Muscle layer of duodenum (tissue), 2 donors: ENCODE measurements around the gene GBA2.
A peak's percentile ranks its signal among the peaks of the same experiment; 100 is the strongest.

Experiments used
- H3K27ac ChIP-seq: one replicate; pipeline ENCODE4 v1.7.0; 2013; ENCODE audit warnings: mild to moderate bottlenecking, low read length
- H3K27me3 ChIP-seq: one replicate; pipeline ENCODE4 v1.7.0; 2013; ENCODE audit warnings: low read depth, mild to moderate bottlenecking, control low read depth, low read length
- H3K36me3 ChIP-seq, 2 donors: one replicate each; pipeline ENCODE4 v1.7.0; 2013; ENCODE audit warnings: low read length in 2 of 2, control low read depth in 1 of 2, mild to moderate bottlenecking in 1 of 2; ENCODE audit not compliant: insufficient read depth in 2 of 2, control insufficient read depth in 1 of 2
- H3K4me1 ChIP-seq, 2 donors: one replicate each; pipeline ENCODE4 v1.7.0; 2013; ENCODE audit warnings: low read length in 2 of 2, mild to moderate bottlenecking in 2 of 2, control low read depth in 1 of 2, moderate library complexity in 1 of 2; ENCODE audit not compliant: insufficient read depth in 2 of 2, control insufficient read depth in 1 of 2
- H3K4me3 ChIP-seq, 2 donors: one replicate each; pipeline ENCODE4 v1.7.0; 2013; ENCODE audit warnings: low read length in 2 of 2, low read depth in 1 of 2, mild to moderate bottlenecking in 1 of 2
- H3K9me3 ChIP-seq, 2 donors: one replicate each; pipeline ENCODE4 v1.7.0; 2013; ENCODE audit warnings: low read length in 2 of 2, control low read depth in 1 of 2, mild to moderate bottlenecking in 1 of 2; ENCODE audit not compliant: control insufficient read depth in 1 of 2
- donor health status: healthy.

Gene GBA2

GRCh38 chr9:35783418-35783817, 34.4 kb upstream of the GBA2 start:
- Histone ChIP-seq H3K36me3 (no peaks in the 10 kb centered on the region), H3K9me3 (no peaks in the 10 kb centered on the region), H3K4me3 (no peak overlapping the region), H3K27me3 (no peaks in the 10 kb centered on the region), H3K27ac (no peak overlapping the region), H3K4me1 (no peaks in the 10 kb centered on the region)

GRCh38 chr9:35781066-35781465, 32.0 kb upstream of the GBA2 start:
- Histone ChIP-seq H3K4me3 (no peak overlapping the region), H3K9me3 (no peaks in the 10 kb centered on the region), H3K27ac (no peak overlapping the region), H3K27me3 (no peaks in the 10 kb centered on the region), H3K36me3 (no peaks in the 10 kb centered on the region), H3K4me1 (no peaks in the 10 kb centered on the region)

DNA sequence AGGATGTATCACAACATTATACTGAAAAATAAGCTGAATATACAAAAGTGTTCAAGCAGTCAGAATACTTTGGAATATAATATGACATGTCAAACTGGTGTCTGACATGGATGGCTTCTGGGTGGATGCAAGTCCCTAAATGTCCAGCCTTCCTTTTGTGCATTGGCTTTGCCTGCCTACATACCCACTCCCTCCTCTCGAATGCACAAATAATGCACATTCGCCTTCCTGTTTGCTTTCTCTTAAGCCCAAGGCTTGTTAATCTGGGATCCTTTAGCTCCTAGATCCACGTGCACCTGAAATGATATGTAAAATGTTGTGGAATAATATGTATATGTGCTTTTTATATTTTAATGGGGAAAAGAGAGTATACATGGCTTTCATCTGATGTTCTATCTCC, 29.5 kb upstream of the GBA2 start:
- Histone ChIP-seq H3K27me3 (no peaks in the 10 kb centered on the region), H3K4me1 (no peaks in the 10 kb centered on the region), H3K9me3 (no peaks in the 10 kb centered on the region), H3K36me3 (no peaks in the 10 kb centered on the region), H3K4me3 (no peak overlapping the region), H3K27ac (no peak overlapping the region)

DNA sequence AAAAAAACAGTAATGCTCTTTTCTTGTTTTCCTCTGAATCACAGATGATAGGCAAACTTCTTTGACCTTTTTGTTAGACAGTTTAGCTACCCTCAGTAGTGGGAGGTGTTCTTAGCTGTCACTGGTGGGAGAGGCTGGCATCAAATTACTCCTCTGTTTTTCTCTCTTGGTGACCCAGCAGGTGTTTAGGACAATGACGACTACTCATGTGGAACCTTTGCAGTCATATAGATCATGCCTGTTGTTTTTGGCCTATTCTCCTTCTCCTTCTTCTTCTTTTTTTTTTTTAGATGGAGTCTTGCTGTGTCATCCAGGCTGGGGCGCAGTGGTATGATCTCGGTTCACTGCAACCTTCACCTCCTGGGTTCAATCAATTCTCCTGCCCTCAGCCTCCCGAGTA, 27.0 kb upstream of the GBA2 start:
- Histone ChIP-seq H3K4me1 (peaks cover 8 to 11% of the 10 kb centered on the region in 2 donors), H3K9me3 (no peaks in the 10 kb centered on the region), H3K27ac (no peak overlapping the region), H3K36me3 (no peaks in the 10 kb centered on the region), H3K4me3 (no peak overlapping the region), H3K27me3 (no peaks in the 10 kb centered on the region)

DNA sequence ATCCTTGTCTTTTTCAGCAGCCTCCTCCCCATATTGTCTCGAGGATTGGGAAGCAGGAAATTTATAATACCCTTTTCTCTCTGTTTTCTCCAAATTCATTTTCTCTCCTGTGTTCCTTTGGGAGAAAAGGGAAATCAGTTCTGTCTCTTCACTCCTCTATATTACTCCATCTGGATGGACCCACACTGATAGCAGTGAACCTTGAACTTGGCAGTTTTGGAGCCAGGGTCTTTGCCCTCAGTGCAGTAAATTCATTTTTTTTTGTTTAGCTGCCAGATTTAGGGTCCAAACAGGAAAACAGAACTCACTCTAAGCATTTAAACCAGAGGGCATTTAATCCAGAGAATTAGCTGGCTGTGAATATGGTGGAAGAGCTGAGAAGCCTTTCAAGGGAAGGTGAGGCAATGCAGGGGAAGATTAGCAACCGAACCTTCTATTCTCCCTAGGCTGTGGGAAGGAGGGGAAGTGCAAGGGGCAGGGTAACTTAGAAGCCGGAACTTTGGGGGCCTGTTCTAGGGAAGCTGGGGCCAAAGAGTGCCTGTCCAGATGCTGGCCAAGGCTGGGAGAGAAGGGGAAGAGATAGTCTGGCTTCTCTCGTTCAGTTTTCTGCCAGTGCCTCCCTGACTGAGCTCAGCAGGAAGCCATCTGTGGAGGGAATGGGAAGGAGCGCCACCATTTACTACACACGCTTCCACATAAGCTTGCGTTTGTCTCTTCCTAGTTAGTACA, 26.0 kb upstream of the GBA2 start:
- Histone ChIP-seq H3K4me3 (no peak overlapping the region), H3K9me3 (no peaks in the 10 kb centered on the region), H3K36me3 (no peaks in the 10 kb centered on the region), H3K27me3 (no peaks in the 10 kb centered on the region), H3K27ac (no peak overlapping the region), H3K4me1 (peaks cover 14 to 20% of the 10 kb centered on the region in 2 donors)

- H3K4me3 ChIP-seq: no peak overlapping the region
Observed at GRCh38 chr9:35771943-35772342, 22.9 kb upstream of the GBA2 start.

GRCh38 chr9:35771534-35771933, 22.5 kb upstream of the GBA2 start:
- Histone ChIP-seq H3K36me3 (no peaks in the 10 kb centered on the region), H3K4me1 (peaks cover 14 to 20% of the 10 kb centered on the region in 2 donors), H3K27ac (peak overlapping the region; percentile 21), H3K9me3 (no peaks in the 10 kb centered on the region), H3K27me3 (no peaks in the 10 kb centered on the region), H3K4me3 (no peak overlapping the region)

More at GRCh38 chr9:35771943-35772342, 22.9 kb upstream of the GBA2 start:
- H3K27me3 ChIP-seq: no peaks in the 10 kb centered on the region
- H3K36me3 ChIP-seq: no peaks in the 10 kb centered on the region
- peaks cover 14 to 20% of the 10 kb centered on the region in 2 donors for H3K4me1 ChIP-seq
- H3K27ac ChIP-seq: no peak overlapping the region
- no peaks in the 10 kb centered on the region for H3K9me3 ChIP-seq

GRCh38 chr9:35771075-35771433, 22.0 kb upstream of the GBA2 start:
- Histone ChIP-seq H3K27ac (peak overlapping the region; percentile 21), H3K9me3 (no peaks in the 10 kb centered on the region), H3K4me1 (peaks cover 14 to 20% of the 10 kb centered on the region in 2 donors), H3K27me3 (no peaks in the 10 kb centered on the region), H3K36me3 (no peaks in the 10 kb centered on the region), H3K4me3 (no peak overlapping the region)

DNA sequence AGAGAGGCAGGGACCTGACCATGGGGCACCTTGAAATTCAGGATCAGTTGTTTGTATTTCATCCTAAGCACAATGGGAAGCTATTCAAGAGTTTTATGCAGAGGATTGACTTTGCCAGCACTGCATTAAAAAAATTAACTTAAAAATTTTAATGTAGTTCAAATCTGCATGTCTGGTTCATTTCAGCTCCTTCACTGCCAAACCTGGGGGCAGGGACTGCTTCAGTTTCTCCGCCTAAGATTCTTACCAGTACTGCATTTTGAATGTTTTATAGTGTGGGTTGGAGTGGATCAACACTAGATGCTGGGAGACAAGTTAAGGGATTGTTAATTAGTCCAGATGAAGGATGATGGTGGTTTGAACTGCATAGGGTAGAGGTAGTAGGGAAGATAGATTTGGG, 20.7 kb upstream of the GBA2 start:
- no peak overlapping the region for H3K27ac ChIP-seq
- H3K9me3 ChIP-seq: no peaks in the 10 kb centered on the region
- H3K4me1 ChIP-seq: peaks cover 14 to 20% of the 10 kb centered on the region in 2 donors
- H3K36me3 ChIP-seq: no peaks in the 10 kb centered on the region
- no peak overlapping the region for H3K4me3 ChIP-seq
- no peaks in the 10 kb centered on the region for H3K27me3 ChIP-seq

GRCh38 chr9:35767458-35767857, 18.4 kb upstream of the GBA2 start:
- Histone ChIP-seq H3K27me3 (no peaks in the 10 kb centered on the region), H3K4me3 (no peak overlapping the region), H3K27ac (no peak overlapping the region), H3K36me3 (no peaks in the 10 kb centered on the region), H3K9me3 (no peaks in the 10 kb centered on the region), H3K4me1 (peaks cover 14 to 20% of the 10 kb centered on the region in 2 donors)

- no peaks in the 10 kb centered on the region for H3K9me3 ChIP-seq
- peaks cover 14 to 19% of the 10 kb centered on the region in 2 donors for H3K4me1 ChIP-seq
- H3K27me3 ChIP-seq: no peaks in the 10 kb centered on the region
- H3K27ac ChIP-seq: no peak overlapping the region
- H3K36me3 ChIP-seq: no peaks in the 10 kb centered on the region
- no peak overlapping the region for H3K4me3 ChIP-seq
Observed at GRCh38 chr9:35766997-35767396, 18.0 kb upstream of the GBA2 start.

DNA sequence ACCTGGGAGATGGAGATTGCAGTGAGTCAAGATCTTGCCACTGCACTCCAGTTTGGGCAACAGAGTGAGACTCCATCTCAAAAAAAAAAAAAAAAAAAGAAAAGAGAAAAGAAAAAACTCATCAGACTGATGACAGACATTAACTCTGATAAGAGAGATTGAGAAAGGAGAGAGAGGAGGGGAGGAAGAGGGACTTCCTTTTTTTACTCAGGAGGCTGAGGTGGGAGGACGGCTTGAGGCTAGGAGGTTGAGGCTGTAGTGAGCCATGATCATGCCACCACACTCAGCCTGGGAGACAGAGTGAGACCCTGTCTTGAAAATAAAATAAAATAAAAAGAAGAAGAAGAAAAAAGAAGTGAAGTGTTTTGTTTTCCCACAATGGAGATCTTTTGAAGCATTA, 14.8 kb upstream of the GBA2 start:
- Histone ChIP-seq H3K27me3 (no peaks in the 10 kb centered on the region), H3K27ac (no peak overlapping the region), H3K9me3 (no peaks in the 10 kb centered on the region), H3K4me3 (no peak overlapping the region), H3K36me3 (no peaks in the 10 kb centered on the region), H3K4me1 (no peaks in the 10 kb centered on the region)
